HG03442 (cell line): ENCODE results near the gene RSPRY1.

Experiments used
- ATAC-seq: cut with Tn5 transposase; IDR thresholded peaks from one replicate; pipeline ENCODE4 v1.9.1; 2021; ENCODE audit warnings: mild to moderate bottlenecking, moderate library complexity; ENCODE audit not compliant: unreplicated experiment

The RSPRY1 gene

GRCh38 chr16:57185945-57186871 is at the start of gene RSPRY1, which contains the start of gene PSME3IP1:
TSS of gene RSPRY1 (plus strand) at chr16:57186329. CDS start at chr16:57204659, 18,330 bp downstream.
TSS of gene PSME3IP1 (minus strand) at chr16:57186039. CDS start at chr16:57173854, 12,185 bp downstream.
- peak; percentile 87 for ATAC-seq

DNA sequence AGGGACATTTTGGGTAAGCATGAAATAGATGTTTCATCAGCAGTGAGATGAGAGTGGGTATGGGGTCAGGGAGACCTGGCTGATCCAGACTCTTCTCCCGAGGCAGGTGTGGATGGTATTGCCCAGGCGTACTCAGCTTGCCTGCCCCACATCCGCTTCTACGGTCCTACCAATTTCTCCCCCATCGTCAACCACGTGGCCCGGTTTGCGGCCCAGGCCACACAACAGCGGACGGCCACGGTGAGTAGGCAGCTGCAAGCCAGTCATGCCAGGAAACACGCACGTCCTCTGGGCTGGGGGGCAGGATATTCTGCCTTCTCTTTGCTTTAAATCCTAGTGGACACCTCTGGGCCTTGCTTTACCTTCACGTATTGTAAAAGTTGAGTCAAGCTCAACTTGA is 49.1 kb upstream of the RSPRY1 start:
- no peak for ATAC-seq

- ATAC-seq = no peak
Measured at GRCh38 chr16:57137566-57138273, 48.4 kb upstream of the RSPRY1 start.

GRCh38 chr16:57138281-57138935 is 47.7 kb upstream of the RSPRY1 start:
- no peak for ATAC-seq

DNA sequence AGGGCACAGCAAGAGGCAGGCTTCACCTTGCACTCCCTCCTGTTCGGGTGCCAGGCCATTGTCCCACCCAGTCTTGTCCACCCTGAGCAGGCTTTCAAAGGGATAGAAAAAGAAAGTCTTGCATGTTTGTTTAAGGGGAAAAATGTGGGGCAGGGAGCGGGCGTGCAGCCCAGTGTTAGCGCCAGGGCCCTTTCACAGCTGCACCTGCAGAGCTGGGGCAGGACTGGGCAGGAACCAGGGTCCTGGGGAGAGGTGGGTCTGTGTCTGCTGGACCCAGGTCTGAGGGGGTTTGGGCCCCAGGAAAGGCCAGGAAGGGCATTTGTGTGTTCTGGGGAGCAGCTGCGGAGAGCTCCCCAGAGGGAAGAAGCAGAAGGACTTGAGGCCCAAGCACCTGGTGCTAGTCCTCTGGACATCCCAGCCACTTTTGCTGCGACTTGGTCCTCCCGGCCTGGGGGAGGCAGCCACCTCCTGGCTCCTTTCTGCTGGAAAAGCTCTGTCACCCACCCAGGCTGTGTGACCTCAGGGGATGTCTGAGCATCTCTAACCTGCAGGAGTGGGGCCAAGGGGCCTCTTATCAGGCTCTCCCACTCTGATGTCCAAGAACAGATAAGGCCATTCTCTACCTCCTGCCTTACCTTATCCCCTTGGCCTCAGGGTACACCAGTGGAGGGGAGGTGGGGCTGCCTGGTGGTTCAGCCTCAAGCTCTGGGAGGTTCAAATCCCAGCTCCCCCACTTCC is 45.0 kb upstream of the RSPRY1 start:
- no peak for ATAC-seq

DNA sequence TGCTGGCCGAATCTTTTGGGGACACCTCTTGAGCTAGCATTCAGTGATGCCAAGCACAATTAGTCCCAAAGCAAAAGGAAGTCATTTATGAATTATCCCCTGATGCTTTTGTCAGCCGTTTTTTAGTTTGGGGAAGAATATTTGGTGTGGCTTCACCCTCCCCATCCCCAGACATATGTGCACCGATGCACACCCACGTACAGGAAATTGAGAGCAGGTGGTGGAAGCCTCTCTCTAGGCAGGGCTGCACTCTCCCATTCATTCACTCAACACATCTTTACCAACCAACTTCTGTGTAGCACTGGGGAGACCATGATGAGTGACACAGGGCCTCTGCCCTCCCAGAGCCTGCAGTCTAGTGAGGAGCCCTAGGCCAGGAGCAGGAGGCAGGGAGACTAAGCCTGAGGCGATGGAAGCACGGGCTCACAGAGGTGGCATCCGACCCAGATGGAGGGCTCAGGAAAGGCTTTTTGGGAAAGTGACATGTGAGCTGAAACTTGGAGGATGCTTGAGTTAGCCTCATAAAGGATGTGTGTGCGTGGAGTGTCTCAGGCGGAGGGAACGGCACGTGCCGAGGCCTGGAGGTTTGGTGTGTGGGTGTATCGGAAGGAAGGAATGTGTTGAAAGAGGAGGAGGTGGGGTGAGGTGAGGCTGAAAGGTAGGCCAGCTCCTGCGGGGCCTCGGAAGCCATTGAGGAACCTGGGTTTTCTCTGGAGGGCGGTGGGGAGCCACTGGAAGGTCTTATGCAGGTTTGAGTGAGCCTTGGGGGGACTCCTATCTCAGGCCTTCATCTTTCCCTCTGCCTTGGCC is 44.1 kb upstream of the RSPRY1 start:
- no peak for ATAC-seq

DNA sequence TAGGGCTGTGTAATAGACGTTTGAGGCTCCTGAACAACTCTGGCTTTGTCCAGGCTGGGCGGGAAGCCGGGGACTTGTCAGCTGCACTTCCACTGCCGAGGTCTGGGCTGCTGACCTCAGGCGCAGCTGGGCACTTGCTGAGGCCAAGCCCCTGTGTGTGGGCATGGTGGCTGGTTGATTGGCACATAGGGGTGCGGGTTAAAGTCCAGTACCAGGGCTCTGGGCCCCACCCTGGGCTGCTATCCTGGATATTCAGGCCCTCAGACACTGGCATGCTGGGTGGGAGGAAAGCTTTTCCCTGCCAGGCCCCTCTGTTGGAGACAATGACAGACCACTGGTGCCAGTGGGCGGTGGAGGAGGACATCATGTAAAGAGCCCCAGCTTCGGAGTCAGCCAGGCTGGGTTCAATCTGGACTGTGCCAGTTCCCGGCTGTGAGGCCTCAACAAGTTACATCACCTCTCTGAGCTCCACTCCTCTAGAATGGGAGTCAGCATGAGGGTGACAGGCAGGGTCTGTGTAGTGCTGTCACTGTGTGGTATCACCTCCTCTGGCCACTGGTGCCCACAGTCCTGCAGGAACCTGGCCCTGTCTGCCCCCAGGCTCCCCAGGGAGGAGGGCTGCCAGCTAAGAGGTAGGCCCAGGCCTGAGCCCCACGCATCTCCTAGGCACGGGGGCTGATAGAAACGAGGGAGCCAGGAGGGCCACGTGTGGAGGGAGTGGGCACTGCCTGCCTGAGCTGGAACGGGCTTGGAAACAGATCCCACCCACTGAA is 42.8 kb upstream of the RSPRY1 start:
- no peak for ATAC-seq

DNA sequence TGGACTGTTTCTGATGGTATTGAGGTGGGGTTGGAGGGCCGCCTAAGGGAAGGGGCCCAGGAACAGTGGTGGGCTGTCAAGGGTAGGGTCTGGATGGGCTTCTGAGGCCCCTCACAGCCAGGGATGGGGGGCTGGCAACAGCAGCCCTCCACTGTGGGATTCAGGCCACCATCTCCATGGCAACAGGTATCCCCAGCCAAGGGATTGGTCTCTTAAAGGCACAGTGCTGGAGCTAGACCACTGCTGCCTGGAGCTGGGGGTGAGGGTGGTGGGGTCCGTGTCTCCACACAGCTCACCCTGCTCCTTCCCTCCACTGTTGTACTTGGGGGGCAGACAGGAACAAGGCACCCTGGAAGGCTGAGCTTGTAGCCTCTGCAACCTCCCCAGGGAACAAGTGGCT is 42.1 kb upstream of the RSPRY1 start:
- ATAC-seq = no peak

- no peak for ATAC-seq
Measured at GRCh38 chr16:57145046-57146021, 40.8 kb upstream of the RSPRY1 start.

- no peak for ATAC-seq
Measured at GRCh38 chr16:57146040-57146647, 40.0 kb upstream of the RSPRY1 start.

DNA sequence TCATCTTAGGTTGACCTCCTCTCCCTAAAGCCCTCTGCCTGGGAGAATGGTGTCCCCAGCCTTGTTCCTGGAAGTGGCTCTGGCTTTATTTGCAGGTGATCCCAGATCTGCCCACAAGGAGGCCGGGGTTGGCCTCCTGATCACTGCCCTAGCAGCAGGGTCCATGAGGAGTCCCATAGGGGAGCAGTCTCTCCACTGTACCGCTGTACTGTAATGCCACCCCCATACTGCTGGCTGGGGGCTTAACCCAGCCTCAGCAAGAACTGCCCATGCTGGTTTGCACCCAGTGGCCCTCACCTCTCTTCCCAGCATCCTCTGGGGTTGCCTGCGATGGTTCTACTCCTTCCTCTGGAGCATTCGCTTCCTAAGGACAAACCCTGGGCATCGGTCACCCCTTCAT is 39.4 kb upstream of the RSPRY1 start:
- ATAC-seq = no peak

DNA sequence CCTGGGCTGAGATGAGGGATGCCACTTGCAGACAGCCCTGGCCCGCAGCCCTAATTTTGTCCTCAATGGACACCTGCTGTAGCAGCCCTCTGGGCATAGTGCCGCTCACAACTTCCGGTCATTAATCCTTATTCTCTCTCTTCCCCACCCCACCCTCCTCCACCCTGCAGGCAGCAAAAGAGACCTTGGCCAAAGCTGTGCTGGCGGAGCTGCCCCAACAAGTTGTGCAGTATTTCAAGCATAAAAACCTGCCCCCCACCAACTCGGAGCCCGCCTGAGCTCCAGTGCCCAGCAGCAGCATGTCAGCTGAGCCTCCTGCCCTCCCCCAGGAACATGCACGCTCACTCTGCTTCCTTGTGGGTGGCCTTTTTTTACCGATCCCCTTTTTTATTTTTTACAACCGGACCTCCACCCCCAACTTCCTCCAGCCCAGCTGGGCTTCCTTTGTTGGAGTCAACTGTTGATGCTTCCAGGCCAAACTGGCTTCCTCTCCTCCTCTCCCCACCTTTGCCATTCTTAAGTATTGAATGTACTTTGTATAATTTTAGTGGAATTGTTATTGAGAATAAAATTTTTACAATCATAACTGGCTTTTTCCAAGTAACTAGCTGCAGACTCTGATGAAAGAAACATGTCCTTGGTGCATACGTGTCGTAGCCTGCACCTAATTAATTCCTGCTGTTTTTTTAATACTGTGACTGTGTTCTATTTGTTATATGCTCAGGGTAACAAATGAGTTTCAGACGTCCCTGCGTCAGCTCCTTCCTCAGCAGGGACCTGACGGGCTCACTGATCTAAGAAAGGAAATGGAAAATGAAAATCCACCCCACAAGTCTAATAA is 38.5 kb upstream of the RSPRY1 start:
- no peak for ATAC-seq

DNA sequence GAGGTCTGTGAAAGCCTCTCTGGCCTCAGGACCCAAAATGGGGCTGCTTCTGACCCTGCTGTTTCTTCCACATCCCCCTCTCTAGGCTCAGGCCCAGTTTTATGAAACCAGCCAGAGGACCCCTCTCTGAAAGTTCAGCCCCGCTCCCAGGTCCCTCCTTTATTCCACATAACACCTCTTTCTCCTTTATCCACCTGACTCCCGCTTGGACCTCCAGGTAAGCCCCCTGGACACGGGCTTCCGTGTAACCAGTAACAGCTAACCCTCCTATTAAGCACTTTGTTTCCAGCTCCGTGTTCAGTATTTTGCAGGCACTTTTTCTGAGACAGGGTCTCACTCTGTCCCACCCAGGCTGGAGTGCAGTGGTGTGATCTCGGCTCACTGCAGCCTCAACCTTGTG is 37.6 kb upstream of the RSPRY1 start:
- ATAC-seq = no peak

- ATAC-seq = no peak
Measured at GRCh38 chr16:57149391-57149790, 36.7 kb upstream of the RSPRY1 start.

DNA sequence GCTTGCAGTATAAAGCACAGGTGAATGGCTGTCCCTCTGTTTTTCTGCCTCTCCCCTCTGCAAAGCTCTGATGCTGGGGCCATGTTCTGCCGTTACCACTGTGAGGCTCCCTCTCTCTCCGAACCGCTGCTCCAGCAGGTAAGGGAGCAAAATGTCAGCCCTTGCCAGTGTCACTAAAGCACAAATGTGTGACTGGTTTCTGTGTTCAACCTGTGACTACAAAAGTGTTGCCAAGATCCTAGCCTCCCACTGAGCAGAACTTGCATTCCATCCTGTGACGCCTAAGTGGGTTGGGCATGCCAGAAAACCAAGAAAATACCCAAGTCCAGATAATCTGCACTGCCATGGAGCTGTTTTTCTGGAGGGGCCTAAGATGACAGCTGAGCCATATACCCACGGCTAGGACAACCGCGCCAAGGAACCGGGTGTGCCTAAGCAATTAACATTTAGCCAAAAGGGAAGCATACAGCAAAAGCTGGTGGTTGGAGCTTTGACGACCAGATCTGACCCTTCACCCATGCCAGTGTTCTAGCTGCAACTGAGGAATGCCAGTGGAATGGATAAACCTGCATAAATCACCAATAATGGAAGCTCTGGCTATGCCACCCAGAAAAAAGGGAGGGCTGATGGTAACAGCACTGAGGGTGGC is 35.3 kb upstream of the RSPRY1 start:
- ATAC-seq = no peak

DNA sequence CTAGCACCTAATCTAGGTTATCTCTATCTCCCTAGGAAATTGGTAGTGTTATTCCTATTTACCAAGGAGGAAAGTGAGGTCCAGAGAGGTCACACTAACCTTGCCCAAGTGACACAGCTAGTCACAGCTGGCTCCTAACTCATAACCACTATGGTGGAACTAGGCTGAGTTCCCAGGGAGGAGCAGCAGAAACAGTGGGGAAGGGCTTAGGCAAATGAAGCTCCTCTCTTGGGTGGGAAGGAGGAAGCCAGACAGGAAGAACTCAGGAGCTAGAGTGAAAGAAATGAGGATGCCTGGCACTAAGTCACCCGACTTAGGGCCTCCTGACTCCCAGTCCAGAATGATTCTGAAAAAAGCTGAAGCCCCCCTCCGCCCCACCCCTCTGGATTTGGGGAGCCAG is 34.8 kb upstream of the RSPRY1 start:
- no peak for ATAC-seq
